GM18508 (cell line): ENCODE data around the gene CDC7.
A peak's percentile ranks its signal among the peaks of the same experiment; 100 is the strongest.

ENCODE experiments used
- ATAC-seq: cut with Tn5 transposase; IDR thresholded peaks from one replicate; pipeline ENCODE4 v1.9.1; 2021; ENCODE audit warnings: moderate number of reproducible peaks; ENCODE audit not compliant: insufficient read depth, unreplicated experiment

Gene CDC7

GRCh38 chr1:91568261-91568660 lies 67.6 kb downstream of the CDC7 start:
- ATAC-seq = no peak

GRCh38 chr1:91569411-91570119 lies 68.9 kb downstream of the CDC7 start:
- no peak for ATAC-seq

- no peak for ATAC-seq
Measured at GRCh38 chr1:91570120-91570448, 69.4 kb downstream of the CDC7 start.

- ATAC-seq = peak; percentile 86
Measured at GRCh38 chr1:91572044-91572443, 71.4 kb downstream of the CDC7 start.
